ENCODE data around the gene SUGCT.

DNA sequence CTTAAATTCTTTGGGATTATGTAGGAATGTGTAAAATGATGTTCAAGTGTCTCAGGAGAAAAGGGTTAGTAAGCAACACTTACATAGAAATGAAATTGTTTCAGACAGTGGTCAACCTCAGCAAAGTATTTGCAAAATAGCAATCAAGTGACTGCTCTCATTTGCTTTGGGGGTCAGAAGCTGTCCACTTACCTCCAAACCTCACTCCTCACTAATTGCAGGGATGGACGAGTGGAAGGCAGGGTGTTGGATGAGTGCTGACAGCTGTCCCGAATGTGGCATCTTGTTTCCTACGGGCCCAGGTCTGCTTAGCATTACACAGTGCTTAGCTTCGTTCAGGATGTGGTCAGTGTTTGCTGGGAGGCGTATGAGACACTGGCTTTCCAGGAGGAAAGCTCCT, 437.0 kb downstream of the SUGCT start:
- TF ChIP-seq YY1 (IDR thresholded peaks at IDR 0.05; ENCODE audit: insufficient read depth, insufficient read length) (no peak), ZNF274 (IDR thresholded peaks at IDR 0.05; ENCODE audit: low read depth, low read length) (no peak)
